HG03196 (cell line): ENCODE results near the gene PADI6.

Experiments used
- ATAC-seq: cut with Tn5 transposase; IDR thresholded peaks from one replicate; pipeline ENCODE4 v1.9.1; 2021; ENCODE audit not compliant: unreplicated experiment

The PADI6 gene

GRCh38 chr1:17433261-17433660, 61.3 kb downstream of the PADI6 start:
- ATAC-seq: no peak

GRCh38 chr1:17434016-17434415, 62.0 kb downstream of the PADI6 start:
- ATAC-seq: no peak

GRCh38 chr1:17434601-17435000, 62.6 kb downstream of the PADI6 start:
- no peak for ATAC-seq

GRCh38 chr1:17436380-17437174, 64.6 kb downstream of the PADI6 start:
- ATAC-seq: no peak

GRCh38 chr1:17437260-17437579, 65.2 kb downstream of the PADI6 start:
- no peak for ATAC-seq

GRCh38 chr1:17437580-17438317, 65.8 kb downstream of the PADI6 start:
- ATAC-seq: peak; percentile 25

- peak; percentile 50 for ATAC-seq
Observed at GRCh38 chr1:17438318-17439249, 66.6 kb downstream of the PADI6 start.

- peak; percentile 40 for ATAC-seq
Observed at GRCh38 chr1:17439250-17440073, 67.5 kb downstream of the PADI6 start, which contains the start of gene RCC2. RCC2 (minus strand) TSS chr1:17439677; CDS start chr1:17438514, 1,163 bp downstream.

GRCh38 chr1:17440074-17440826, 68.3 kb downstream of the PADI6 start:
- ATAC-seq: no peak

- no peak for ATAC-seq
Observed at GRCh38 chr1:17440827-17441168, 68.8 kb downstream of the PADI6 start.

GRCh38 chr1:17441265-17441992, 69.4 kb downstream of the PADI6 start:
- no peak for ATAC-seq

- ATAC-seq: no peak
Observed at GRCh38 chr1:17441993-17442357, 70.0 kb downstream of the PADI6 start.

- ATAC-seq: no peak
Observed at GRCh38 chr1:17442841-17443240, 70.8 kb downstream of the PADI6 start.

GRCh38 chr1:17447501-17447992, 75.6 kb downstream of the PADI6 start:
- no peak for ATAC-seq
